H9 (cell line): ENCODE measurements around the gene P4HB. TPM values are rescaled to one million over a fixed set of nuclear protein-coding genes. Genes with fewer than 3 reads are reported as not detected.

ENCODE experiments used
- DNase-seq: peaks from one replicate; pipeline ENCODE4 v3.0.0-alpha.2; 2017
- H2AFZ ChIP-seq: one replicate; pipeline ENCODE4 v1.6.1; 2013; ENCODE audit warnings: mild to moderate bottlenecking, low read length, control low read depth, moderate library complexity
- H2AK5ac ChIP-seq: 2 replicates; pipeline ENCODE4 v1.6.1; 2013; ENCODE audit warnings: low read length, control low read depth, mixed read lengths; ENCODE audit not compliant: insufficient read length
- H2BK120ac ChIP-seq: one replicate; pipeline ENCODE4 v1.6.1; 2013; ENCODE audit warnings: low read depth, mild to moderate bottlenecking, low read length, control low read depth, inconsistent platforms; ENCODE audit not compliant: poor library complexity, severe bottlenecking
- H2BK12ac ChIP-seq: 2 replicates; pipeline ENCODE4 v1.6.1; 2013; ENCODE audit warnings: low read length, control low read depth, mixed read lengths, low read depth; ENCODE audit not compliant: insufficient read length
- H2BK15ac ChIP-seq: 2 replicates; pipeline ENCODE4 v1.6.1; 2013; ENCODE audit warnings: low read depth, low read length, control low read depth
- H2BK20ac ChIP-seq: one replicate; pipeline ENCODE4 v1.6.1; 2013; ENCODE audit warnings: low read depth, mild to moderate bottlenecking, low read length, control low read depth, inconsistent platforms; ENCODE audit not compliant: poor library complexity, severe bottlenecking
- H2BK5ac ChIP-seq: 2 replicates; pipeline ENCODE4 v1.6.1; 2013; ENCODE audit warnings: low read length, control low read depth, mixed read lengths; ENCODE audit not compliant: insufficient read length
- H3K14ac ChIP-seq: 2 replicates; pipeline ENCODE4 v1.6.1; 2013; ENCODE audit warnings: low read length, control low read depth; ENCODE audit not compliant: insufficient read depth
- H3K18ac ChIP-seq: 2 replicates; pipeline ENCODE4 v1.6.1; 2013; ENCODE audit warnings: low read depth, mild to moderate bottlenecking, mixed read lengths, low read length, control low read depth; ENCODE audit not compliant: insufficient read length
- H3K23ac ChIP-seq: 2 replicates; pipeline ENCODE4 v1.6.1; 2013; ENCODE audit warnings: low read length, control low read depth, mixed read lengths, low read depth; ENCODE audit not compliant: insufficient read length
- H3K23me2 ChIP-seq: 2 replicates; pipeline ENCODE4 v1.6.1; 2013; ENCODE audit warnings: low read depth, mild to moderate bottlenecking, mixed read lengths, low read length, control low read depth; ENCODE audit not compliant: insufficient read length, poor library complexity, severe bottlenecking
- H3K27ac ChIP-seq: 2 replicates; pipeline ENCODE4 v1.5.1; 2013; ENCODE audit warnings: low read length, control low read depth, mixed read lengths, low read depth; ENCODE audit not compliant: insufficient read length
- H3K27me3 ChIP-seq: 2 replicates; pipeline ENCODE4 v1.6.1; 2013; ENCODE audit warnings: low read length, control low read depth, inconsistent platforms; ENCODE audit not compliant: insufficient read depth
- H3K4ac ChIP-seq: 2 replicates; pipeline ENCODE4 v1.6.1; 2013; ENCODE audit warnings: low read depth, mild to moderate bottlenecking, control low read depth, inconsistent platforms, low read length, moderate library complexity
- H3K4me1 ChIP-seq: 2 replicates; pipeline ENCODE4 v1.6.1; 2013; ENCODE audit warnings: low read length, control low read depth, inconsistent platforms; ENCODE audit not compliant: insufficient read depth
- H3K4me2 ChIP-seq: 2 replicates; pipeline ENCODE4 v1.6.1; 2013; ENCODE audit warnings: low read length, control low read depth, mixed read lengths; ENCODE audit not compliant: insufficient read length, insufficient read depth
- H3K56ac ChIP-seq: 2 replicates; pipeline ENCODE4 v1.6.1; 2013; ENCODE audit warnings: low read depth, mild to moderate bottlenecking, mixed read lengths, low read length, control low read depth; ENCODE audit not compliant: insufficient read length
- H3K79me1 ChIP-seq: 2 replicates; pipeline ENCODE4 v1.6.1; 2013; ENCODE audit warnings: low read depth, mild to moderate bottlenecking, moderate library complexity, low read length, control low read depth, inconsistent platforms; ENCODE audit not compliant: insufficient read depth, poor library complexity, severe bottlenecking
- H3K79me2 ChIP-seq: 2 replicates; pipeline ENCODE4 v1.6.1; 2013; ENCODE audit warnings: low read length, control low read depth, inconsistent platforms; ENCODE audit not compliant: insufficient read depth
- H3K9ac ChIP-seq: 2 replicates; pipeline ENCODE4 v1.6.1; 2013; ENCODE audit warnings: low read length, control low read depth, mixed read lengths; ENCODE audit not compliant: insufficient read length; ENCODE audit errors: extremely low read depth
- H3K9me3 ChIP-seq: one replicate; pipeline ENCODE4 v1.6.1; 2013; ENCODE audit warnings: low read depth, low read length, inconsistent platforms; ENCODE audit not compliant: control insufficient read depth
- H3T11ph ChIP-seq: one replicate; pipeline ENCODE4 v1.6.1; 2013; ENCODE audit warnings: mild to moderate bottlenecking, low read length, control low read depth, inconsistent platforms
- H4K20me1 ChIP-seq: one replicate; pipeline ENCODE4 v1.6.1; 2013; ENCODE audit not compliant: control insufficient read depth, insufficient read length, insufficient read depth
- H4K5ac ChIP-seq: 2 replicates; pipeline ENCODE4 v1.6.1; 2013; ENCODE audit warnings: low read depth, mild to moderate bottlenecking, mixed read lengths, low read length, control low read depth; ENCODE audit not compliant: insufficient read length
- H4K8ac ChIP-seq: replicated peaks from 2 replicates; pipeline ENCODE4 v1.6.1; 2013; ENCODE audit warnings: low read length, control low read depth, mixed read lengths, low read depth; ENCODE audit not compliant: insufficient read length
- H4K91ac ChIP-seq: 2 replicates; pipeline ENCODE4 v1.6.1; 2013; ENCODE audit warnings: low read depth, mild to moderate bottlenecking, moderate library complexity, mixed read lengths, low read length, control low read depth; ENCODE audit not compliant: insufficient read length
- H3K27ac Mint-ChIP-seq, 3 experiments: 2 replicates in 2 of 3; 3 replicates in 1 of 3; pipeline ENCODE4 v1.8.0; 2020 to 2021; ENCODE audit warnings: mixed read lengths in 3 of 3, mild to moderate bottlenecking in 1 of 3, moderate library complexity in 1 of 3
- H3K27me3 Mint-ChIP-seq: 2 replicates; pipeline ENCODE4 v1.8.0; 2021; ENCODE audit warnings: low read depth, mild to moderate bottlenecking, moderate library complexity, mixed read lengths
- H3K36me3 Mint-ChIP-seq, 3 experiments: 2 replicates in 2 of 3; 3 replicates in 1 of 3; pipeline ENCODE4 v1.8.0; 2020 to 2021; ENCODE audit warnings: low read depth in 3 of 3, mixed read lengths in 3 of 3; ENCODE audit not compliant: insufficient read depth in 1 of 3
- H3K4me1 Mint-ChIP-seq, 2 experiments: 2 replicates each; pipeline ENCODE4 v1.8.0; 2020; ENCODE audit warnings: mixed read lengths in 2 of 2
- H3K4me3 Mint-ChIP-seq, 2 experiments: 2 replicates in 1 of 2; 3 replicates in 1 of 2; pipeline ENCODE4 v1.8.0; 2020 to 2021; ENCODE audit warnings: mild to moderate bottlenecking in 2 of 2, mixed read lengths in 2 of 2, moderate library complexity in 1 of 2
- H3K9me3 Mint-ChIP-seq, 2 experiments: 2 replicates in 1 of 2; 3 replicates in 1 of 2; pipeline ENCODE4 v1.8.0; 2020; ENCODE audit warnings: mild to moderate bottlenecking in 2 of 2, mixed read lengths in 2 of 2, moderate library complexity in 1 of 2
- WGBS: extraction: QIAGEN DNeasy Blood & Tissue Kit; methylation state at CpG from one replicate; pipeline ENCODE4 v1.1.7; 2013; ENCODE audit warnings: missing lambda C conversion rate, low lambda C conversion rate, mixed read lengths; ENCODE audit not compliant: insufficient read length; ENCODE audit errors: extremely low coverage; 5-methylcytosine and 5-hydroxymethylcytosine counted together
- total RNA-seq: library from RNA; stranded (reverse); gene quantifications from 2 replicates; pipeline ENCODE4 v1.2.1, GENCODE V29; 2021
- TF ChIP-seq, protein P1 (sequence below): fragments of 200-600 bp; sonication (generic); conservative IDR thresholded peaks from 3 replicates; pipeline ENCODE4 v1.8.0; 2021; ENCODE audit warnings: antibody characterized with exemption, mild to moderate bottlenecking

The P4HB gene
- total RNA-seq, 1 experiment from 2014 or later: 366 TPM

GRCh38 chr17:81844887-81845286 is 15.4 kb downstream of the P4HB start:
- no peak overlapping the region for H4K8ac ChIP-seq
- H4K5ac ChIP-seq: no peak overlapping the region
- WGBS: no CpG with 5 or more reads among the region's 13 CpGs
- no peaks in the 10 kb centered on the region for H3K9me3 ChIP-seq
- no peaks in the 10 kb centered on the region for H3K4me1 ChIP-seq
- peaks cover 3% of the 10 kb centered on the region in 2 experiments; a peak in 2 of 4 replicates for H3K4me1 Mint-ChIP-seq
- no peak overlapping the region for H3K4me2 ChIP-seq
- H3K79me1 ChIP-seq: no peaks in the 10 kb centered on the region
- H3K23me2 ChIP-seq: no peaks in the 10 kb centered on the region
- H2AK5ac ChIP-seq: no peak overlapping the region
- H3K36me3 Mint-ChIP-seq: peaks cover 19 to 57% (median 42%) of the 10 kb centered on the region in 3 experiments; a peak in 6 of 7 replicates
- H2AFZ ChIP-seq: no peak overlapping the region
- H3T11ph ChIP-seq: no peak overlapping the region
- H3K23ac ChIP-seq: no peak overlapping the region
- H3K56ac ChIP-seq: no peak overlapping the region
- no peak overlapping the region for H3K4ac ChIP-seq
- H4K91ac ChIP-seq: no peak overlapping the region
- H3K18ac ChIP-seq: no peak overlapping the region
- H3K9ac ChIP-seq: no peak overlapping the region
- H3K27ac ChIP-seq: no peak overlapping the region
- H3K4me3 Mint-ChIP-seq: no peak overlapping the region; a peak in 1 of 5 replicates
- H3K27me3 Mint-ChIP-seq: no peaks in the 10 kb centered on the region
- H2BK12ac ChIP-seq: no peak overlapping the region
- no peak overlapping the region for H2BK5ac ChIP-seq
- no peaks in the 10 kb centered on the region for H3K27me3 ChIP-seq
- no peak overlapping the region for H2BK20ac ChIP-seq
- no peaks in the 10 kb centered on the region for H3K9me3 Mint-ChIP-seq
- no peak overlapping the region for H3K14ac ChIP-seq
- DNase-seq: no peak
- no peak overlapping the region for H3K27ac Mint-ChIP-seq
- TF ChIP-seq, protein P1, sequence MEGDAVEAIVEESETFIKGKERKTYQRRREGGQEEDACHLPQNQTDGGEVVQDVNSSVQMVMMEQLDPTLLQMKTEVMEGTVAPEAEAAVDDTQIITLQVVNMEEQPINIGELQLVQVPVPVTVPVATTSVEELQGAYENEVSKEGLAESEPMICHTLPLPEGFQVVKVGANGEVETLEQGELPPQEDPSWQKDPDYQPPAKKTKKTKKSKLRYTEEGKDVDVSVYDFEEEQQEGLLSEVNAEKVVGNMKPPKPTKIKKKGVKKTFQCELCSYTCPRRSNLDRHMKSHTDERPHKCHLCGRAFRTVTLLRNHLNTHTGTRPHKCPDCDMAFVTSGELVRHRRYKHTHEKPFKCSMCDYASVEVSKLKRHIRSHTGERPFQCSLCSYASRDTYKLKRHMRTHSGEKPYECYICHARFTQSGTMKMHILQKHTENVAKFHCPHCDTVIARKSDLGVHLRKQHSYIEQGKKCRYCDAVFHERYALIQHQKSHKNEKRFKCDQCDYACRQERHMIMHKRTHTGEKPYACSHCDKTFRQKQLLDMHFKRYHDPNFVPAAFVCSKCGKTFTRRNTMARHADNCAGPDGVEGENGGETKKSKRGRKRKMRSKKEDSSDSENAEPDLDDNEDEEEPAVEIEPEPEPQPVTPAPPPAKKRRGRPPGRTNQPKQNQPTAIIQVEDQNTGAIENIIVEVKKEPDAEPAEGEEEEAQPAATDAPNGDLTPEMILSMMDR: no peak
- no peak overlapping the region for H2BK15ac ChIP-seq
- H3K79me2 ChIP-seq: no peaks in the 10 kb centered on the region
- H2BK120ac ChIP-seq: no peak overlapping the region
- H4K20me1 ChIP-seq: no peaks in the 10 kb centered on the region
